Activated CD4-positive, alpha-beta T cell treated with anti-CD3 and anti-CD28 coated beads, Interleukin-2, amount 50 U/mL, for 1 hour (primary cell): Measurements from ENCODE around the gene SPATA31A7.
"Not testable (repeated sequence)": the region's sequence is repeated elsewhere in the genome, so short reads cannot be mapped to it uniquely, and the experiment has no call there.

ENCODE experiments used
- DNase-seq: peaks from one replicate; pipeline ENCODE4 v3.0.0-alpha.2; 2020

Gene SPATA31A7

DNA sequence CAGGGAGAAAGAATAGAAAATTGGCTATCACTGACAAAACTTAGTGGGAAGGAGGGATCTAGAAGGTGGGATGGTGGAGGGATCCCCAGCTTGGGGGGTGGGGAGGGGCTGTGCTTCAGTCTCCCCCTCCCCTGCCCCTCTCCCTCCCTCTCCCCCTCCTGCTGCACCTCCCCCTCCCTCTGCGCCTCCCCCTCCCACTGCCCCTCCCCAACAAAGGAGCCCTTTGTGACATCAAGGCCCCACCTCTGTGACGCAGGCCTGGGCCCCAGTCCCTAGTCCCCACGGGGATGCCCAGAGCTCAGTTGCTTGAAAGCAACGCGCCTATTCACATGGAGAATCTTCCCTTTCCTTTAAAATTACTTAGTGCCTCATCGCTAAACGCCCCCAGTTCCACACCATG lies at the start of gene SPATA31A7:
TSS of gene SPATA31A7 (plus strand) at position 301 of the 400 bp plus-strand sequence. CDS start at position 330, 29 bp downstream.
- DNase-seq, result not testable (repeated sequence)

GRCh38 chr9:61226438-61226837 lies 36.6 kb downstream of the SPATA31A7 start:
- not testable (repeated sequence) for DNase-seq
